ENCODE measurements around the gene UQCRC2.
A peak's percentile ranks its signal among the peaks of the same experiment; 100 is the strongest.
"Not testable (repeated sequence)": the region's sequence is repeated elsewhere in the genome, so short reads cannot be mapped to it uniquely, and the experiment has no call there.

The UQCRC2 gene

GRCh38 chr16:22010902-22011301 is 57.7 kb downstream of the UQCRC2 start:
- DNase-seq (ENCODE audit: low read depth), result no peak

GRCh38 chr16:22012241-22012640 is 59.1 kb downstream of the UQCRC2 start:
- DNase-seq (ENCODE audit: low read depth), result no peak

GRCh38 chr16:22013486-22013885 is 60.3 kb downstream of the UQCRC2 start:
- no peak for DNase-seq (ENCODE audit: low read depth)

- DNase-seq (ENCODE audit: low read depth), result no peak
Observed at GRCh38 chr16:22014271-22014873, 61.2 kb downstream of the UQCRC2 start.

- DNase-seq (ENCODE audit: low read depth), result peak; percentile 67
Observed at GRCh38 chr16:22016927-22017326, 63.8 kb downstream of the UQCRC2 start.

GRCh38 chr16:22018559-22018958 is 65.4 kb downstream of the UQCRC2 start:
- DNase-seq (ENCODE audit: low read depth), result peak; percentile 87

- DNase-seq (ENCODE audit: low read depth), result no peak
Observed at GRCh38 chr16:22022151-22022550, 69.0 kb downstream of the UQCRC2 start.

GRCh38 chr16:22023505-22023904 is 70.3 kb downstream of the UQCRC2 start:
- no peak for DNase-seq (ENCODE audit: low read depth)

GRCh38 chr16:22024785-22025184 is 71.6 kb downstream of the UQCRC2 start:
- DNase-seq (ENCODE audit: low read depth), result not testable (repeated sequence)

- DNase-seq (ENCODE audit: low read depth), result no peak
Observed at GRCh38 chr16:22027633-22028032, 74.5 kb downstream of the UQCRC2 start.

GRCh38 chr16:22029632-22030031 is 76.5 kb downstream of the UQCRC2 start:
- DNase-seq (ENCODE audit: low read depth), result peak; percentile 39

- DNase-seq (ENCODE audit: low read depth), result no peak
Observed at GRCh38 chr16:22030087-22030812, 77.1 kb downstream of the UQCRC2 start.

GRCh38 chr16:22031483-22032083 is 78.4 kb downstream of the UQCRC2 start:
- DNase-seq (ENCODE audit: low read depth), result no peak
